ENCODE measurements around the gene CCDC59.

Gene CCDC59

DNA sequence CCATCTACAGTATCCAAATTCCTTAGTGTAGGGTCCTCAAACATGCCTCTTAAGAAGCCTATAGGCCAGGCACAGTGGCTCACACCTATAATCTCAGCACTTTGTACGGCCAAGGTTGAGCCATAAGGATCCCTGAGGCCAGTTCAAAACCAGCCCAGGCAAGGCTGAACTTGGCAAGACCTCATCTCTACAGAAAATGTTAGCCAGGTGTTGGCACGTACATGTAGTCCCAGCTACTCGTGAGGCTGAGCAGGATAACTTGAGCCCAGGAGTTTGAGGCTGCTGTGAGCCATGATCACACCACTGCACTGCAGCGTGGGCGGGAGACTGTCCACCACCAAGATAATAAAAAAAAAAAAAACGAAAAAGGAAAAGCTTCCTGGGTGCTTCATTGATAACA is 6.8 kb downstream of the CCDC59 start:
- no peaks in the 10 kb centered on the region for H3K4me1 ChIP-seq (ENCODE audit: insufficient read depth, poor library complexity, severe bottlenecking)
- no peaks in the 10 kb centered on the region for H3K9me3 ChIP-seq (ENCODE audit: severe bottlenecking)
- no peak for TF ChIP-seq CTCF (IDR thresholded peaks at IDR 0.05; ENCODE audit: poor library complexity, severe bottlenecking)
- H3K27me3 ChIP-seq (ENCODE audit: insufficient read depth, poor library complexity, severe bottlenecking), result no peaks in the 10 kb centered on the region
- H3K4me3 ChIP-seq (ENCODE audit: severe bottlenecking), result no peak overlapping the region
- DNase-seq (ENCODE audit: low spot score), result no peak
- no peak for ATAC-seq (ENCODE audit: low read depth)
- H3K27ac ChIP-seq (ENCODE audit: poor library complexity, severe bottlenecking), result no peak overlapping the region
- peaks cover 48% of the 10 kb centered on the region for H3K36me3 ChIP-seq (ENCODE audit: low read depth)

GRCh38 chr12:82350161-82350560 is 8.0 kb downstream of the CCDC59 start:
- Histone ChIP-seq H3K27ac (ENCODE audit: poor library complexity, severe bottlenecking) (no peak overlapping the region), H3K4me1 (ENCODE audit: insufficient read depth, poor library complexity, severe bottlenecking) (no peaks in the 10 kb centered on the region), H3K9me3 (ENCODE audit: severe bottlenecking) (no peaks in the 10 kb centered on the region), H3K4me3 (ENCODE audit: severe bottlenecking) (no peak overlapping the region), H3K36me3 (ENCODE audit: low read depth) (peaks cover 35% of the 10 kb centered on the region), H3K27me3 (ENCODE audit: insufficient read depth, poor library complexity, severe bottlenecking) (no peaks in the 10 kb centered on the region)
- TF ChIP-seq CTCF (IDR thresholded peaks at IDR 0.05; ENCODE audit: poor library complexity, severe bottlenecking), result no peak
- ATAC-seq (ENCODE audit: low read depth) (0 out of 3 replicates have a peak, but pooled peaks have one; percentile 17), DNase-seq (ENCODE audit: low spot score) (no peak)

DNA sequence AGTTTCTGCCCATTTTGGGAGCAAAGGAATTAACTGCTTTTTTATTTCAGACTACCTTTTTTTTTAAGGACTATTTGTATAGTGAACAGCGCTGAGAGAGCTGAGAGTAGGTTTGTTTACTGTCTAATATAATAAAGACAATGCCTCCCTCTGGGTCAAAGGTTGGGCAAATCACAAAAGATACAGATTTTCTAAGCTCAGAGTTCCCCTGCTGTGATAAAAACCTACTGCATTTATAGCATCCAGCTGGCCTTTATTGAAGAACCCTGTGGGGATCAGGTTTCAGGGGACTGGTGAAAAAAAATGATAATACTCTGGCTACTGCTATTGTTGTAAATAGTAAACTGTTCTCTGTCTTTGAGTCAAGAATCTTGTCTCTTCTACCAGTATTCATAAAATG is 28.7 kb downstream of the CCDC59 start:
- Histone ChIP-seq H3K36me3 (ENCODE audit: low read depth) (no peaks in the 10 kb centered on the region), H3K4me3 (ENCODE audit: severe bottlenecking) (no peak overlapping the region), H3K27ac (ENCODE audit: poor library complexity, severe bottlenecking) (no peak overlapping the region), H3K4me1 (ENCODE audit: insufficient read depth, poor library complexity, severe bottlenecking) (no peaks in the 10 kb centered on the region), H3K27me3 (ENCODE audit: insufficient read depth, poor library complexity, severe bottlenecking) (no peaks in the 10 kb centered on the region), H3K9me3 (ENCODE audit: severe bottlenecking) (no peaks in the 10 kb centered on the region)
- TF ChIP-seq CTCF (IDR thresholded peaks at IDR 0.05; ENCODE audit: poor library complexity, severe bottlenecking), result no peak
- DNase-seq (ENCODE audit: low spot score) (no peak), ATAC-seq (ENCODE audit: low read depth) (no peak)

- Histone ChIP-seq H3K27ac (ENCODE audit: poor library complexity, severe bottlenecking) (no peak overlapping the region), H3K9me3 (ENCODE audit: severe bottlenecking) (no peaks in the 10 kb centered on the region), H3K27me3 (ENCODE audit: insufficient read depth, poor library complexity, severe bottlenecking) (no peaks in the 10 kb centered on the region), H3K36me3 (ENCODE audit: low read depth) (no peaks in the 10 kb centered on the region), H3K4me3 (ENCODE audit: severe bottlenecking) (no peak overlapping the region), H3K4me1 (ENCODE audit: insufficient read depth, poor library complexity, severe bottlenecking) (no peaks in the 10 kb centered on the region)
- ATAC-seq (ENCODE audit: low read depth) (no peak), DNase-seq (ENCODE audit: low spot score) (no peak)
- no peak for TF ChIP-seq CTCF (IDR thresholded peaks at IDR 0.05; ENCODE audit: poor library complexity, severe bottlenecking)
Measured at GRCh38 chr12:82327861-82328260, 30.3 kb downstream of the CCDC59 start.

DNA sequence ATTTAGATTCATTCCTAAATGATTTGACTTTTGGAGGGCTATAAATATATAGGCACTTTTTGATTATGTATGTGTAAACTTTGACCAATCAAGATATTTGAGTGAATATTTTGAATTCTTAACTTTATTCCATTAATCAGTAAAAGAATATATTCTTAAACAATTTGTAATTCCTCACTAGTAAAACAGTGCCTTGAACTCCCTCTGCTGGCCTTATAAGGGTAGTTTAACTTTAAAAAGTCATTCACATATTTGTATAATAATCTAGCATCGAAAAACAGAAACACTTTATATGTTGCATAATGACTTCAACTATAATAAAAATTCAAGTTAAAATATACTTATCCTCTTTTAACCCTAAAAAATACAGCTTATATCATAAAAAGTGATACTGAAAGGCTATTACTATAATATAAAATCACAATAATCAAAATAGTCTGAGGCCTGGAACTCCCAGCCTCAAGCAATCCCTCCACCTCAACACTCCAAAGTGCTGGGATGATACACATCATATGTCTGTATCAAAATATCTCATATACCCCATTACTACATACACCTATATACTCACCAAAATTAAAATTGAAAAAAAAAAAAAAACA is 31.2 kb downstream of the CCDC59 start:
- DNase-seq (ENCODE audit: low spot score) (no peak), ATAC-seq (ENCODE audit: low read depth) (no peak)
- H3K27me3 ChIP-seq (ENCODE audit: insufficient read depth, poor library complexity, severe bottlenecking), result no peaks in the 10 kb centered on the region
- H3K36me3 ChIP-seq (ENCODE audit: low read depth), result no peaks in the 10 kb centered on the region
- no peaks in the 10 kb centered on the region for H3K4me1 ChIP-seq (ENCODE audit: insufficient read depth, poor library complexity, severe bottlenecking)
- no peak overlapping the region for H3K4me3 ChIP-seq (ENCODE audit: severe bottlenecking)
- H3K9me3 ChIP-seq (ENCODE audit: severe bottlenecking), result no peaks in the 10 kb centered on the region
- TF ChIP-seq CTCF (IDR thresholded peaks at IDR 0.05; ENCODE audit: poor library complexity, severe bottlenecking), result peak; percentile 75
- H3K27ac ChIP-seq (ENCODE audit: poor library complexity, severe bottlenecking), result no peak overlapping the region
